WTC11 (cell line): ENCODE results near the gene RAC3.

Experiments used
- ATF2 ChIP-seq: sonication (generic); formaldehyde crosslinking; IDR thresholded peaks from 2 replicates; pipeline ENCODE4 v1.8.1; 2022; ENCODE audit warnings: low read depth, missing genetic modification reagents, borderline replicate concordance
- CREB1 ChIP-seq: sonication (generic); formaldehyde crosslinking; IDR thresholded peaks from 2 replicates; pipeline ENCODE4 v1.8.0; 2023; ENCODE audit warnings: mild to moderate bottlenecking, missing genetic modification reagents
- CREM ChIP-seq: sonication (generic); formaldehyde crosslinking; IDR thresholded peaks from 2 replicates; pipeline ENCODE4 v1.8.1; 2022; ENCODE audit warnings: mild to moderate bottlenecking, missing genetic modification reagents, moderate library complexity
- CTCF ChIP-seq: fragments of 200-600 bp; IDR thresholded peaks from 2 replicates; pipeline ENCODE4 v1.8.0; 2022; ENCODE audit warnings: antibody characterized with exemption
- HMGXB4 ChIP-seq: sonication (generic); formaldehyde crosslinking; IDR thresholded peaks from 2 replicates; pipeline ENCODE4 v1.8.1; 2023; ENCODE audit warnings: mild to moderate bottlenecking, moderate library complexity, missing genetic modification reagents
- JAZF1 ChIP-seq: fragments of 250-450 bp; sonication (Bioruptor Pico); IDR thresholded peaks from 2 replicates; pipeline ENCODE4 v1.9.0; 2021; ENCODE audit warnings: moderate library complexity, mild to moderate bottlenecking, inconsistent platforms
- NFYB ChIP-seq: sonication (generic); formaldehyde crosslinking; conservative IDR thresholded peaks from 2 replicates; pipeline ENCODE4 v1.8.0; 2022; ENCODE audit warnings: low read depth, missing genetic modification reagents
- SMAD3 ChIP-seq: sonication (generic); formaldehyde crosslinking; IDR thresholded peaks from 2 replicates; pipeline ENCODE4 v1.8.0; 2022; ENCODE audit warnings: missing genetic modification reagents, mild to moderate bottlenecking, borderline replicate concordance
- ZBTB21 ChIP-seq: sonication (generic); formaldehyde crosslinking; IDR thresholded peaks from 2 replicates; pipeline ENCODE4 v1.8.1; 2023; ENCODE audit warnings: mild to moderate bottlenecking, missing genetic modification reagents, borderline replicate concordance
- ZNF138 ChIP-seq: sonication (generic); formaldehyde crosslinking; conservative IDR thresholded peaks from 2 replicates; pipeline ENCODE4 v1.8.1; 2022; ENCODE audit warnings: mild to moderate bottlenecking, moderate library complexity, missing genetic modification reagents
- ZNF396 ChIP-seq: fragments of 250-450 bp; sonication (Bioruptor Pico); IDR thresholded peaks from 2 replicates; pipeline ENCODE4 v1.8.0; 2021; ENCODE audit warnings: mild to moderate bottlenecking, moderate library complexity, borderline replicate concordance
- TF ChIP-seq, protein P1 (sequence below): sonication (generic); formaldehyde crosslinking; IDR thresholded peaks from 2 replicates; pipeline ENCODE4 v1.8.0; 2022; ENCODE audit warnings: mild to moderate bottlenecking, missing genetic modification reagents
- TF ChIP-seq, protein P2 (sequence below): sonication (generic); formaldehyde crosslinking; IDR thresholded peaks from 2 replicates; pipeline ENCODE4 v1.8.0; 2022; ENCODE audit warnings: mild to moderate bottlenecking, missing genetic modification reagents
- TF ChIP-seq, protein P3 (sequence below): sonication (generic); formaldehyde crosslinking; IDR thresholded peaks from 2 replicates; pipeline ENCODE4 v1.8.0; 2022; ENCODE audit warnings: missing genetic modification reagents

GRCh38 chr17:82029391-82029790, 2.1 kb upstream of the RAC3 start:
- TF ChIP-seq CTCF (no peak), CREB1 (no peak), HMGXB4 (CRISPR knock-in tag) (no peak), JAZF1 (CRISPR knock-in tag) (no peak), ZNF138 (CRISPR knock-in tag) (no peak), ZNF396 (CRISPR knock-in tag) (no peak), CREM (CRISPR knock-in tag) (no peak), ATF2 (no peak), SMAD3 (CRISPR knock-in tag) (no peak), ZBTB21 (CRISPR knock-in tag) (no peak), NFYB (CRISPR knock-in tag) (no peak)
- TF ChIP-seq, protein P1, sequence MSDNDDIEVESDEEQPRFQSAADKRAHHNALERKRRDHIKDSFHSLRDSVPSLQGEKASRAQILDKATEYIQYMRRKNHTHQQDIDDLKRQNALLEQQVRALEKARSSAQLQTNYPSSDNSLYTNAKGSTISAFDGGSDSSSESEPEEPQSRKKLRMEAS (CRISPR knock-in tag), result no peak
- TF ChIP-seq, protein P2, sequence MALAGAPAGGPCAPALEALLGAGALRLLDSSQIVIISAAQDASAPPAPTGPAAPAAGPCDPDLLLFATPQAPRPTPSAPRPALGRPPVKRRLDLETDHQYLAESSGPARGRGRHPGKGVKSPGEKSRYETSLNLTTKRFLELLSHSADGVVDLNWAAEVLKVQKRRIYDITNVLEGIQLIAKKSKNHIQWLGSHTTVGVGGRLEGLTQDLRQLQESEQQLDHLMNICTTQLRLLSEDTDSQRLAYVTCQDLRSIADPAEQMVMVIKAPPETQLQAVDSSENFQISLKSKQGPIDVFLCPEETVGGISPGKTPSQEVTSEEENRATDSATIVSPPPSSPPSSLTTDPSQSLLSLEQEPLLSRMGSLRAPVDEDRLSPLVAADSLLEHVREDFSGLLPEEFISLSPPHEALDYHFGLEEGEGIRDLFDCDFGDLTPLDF (CRISPR knock-in tag), result no peak
- TF ChIP-seq, protein P3, sequence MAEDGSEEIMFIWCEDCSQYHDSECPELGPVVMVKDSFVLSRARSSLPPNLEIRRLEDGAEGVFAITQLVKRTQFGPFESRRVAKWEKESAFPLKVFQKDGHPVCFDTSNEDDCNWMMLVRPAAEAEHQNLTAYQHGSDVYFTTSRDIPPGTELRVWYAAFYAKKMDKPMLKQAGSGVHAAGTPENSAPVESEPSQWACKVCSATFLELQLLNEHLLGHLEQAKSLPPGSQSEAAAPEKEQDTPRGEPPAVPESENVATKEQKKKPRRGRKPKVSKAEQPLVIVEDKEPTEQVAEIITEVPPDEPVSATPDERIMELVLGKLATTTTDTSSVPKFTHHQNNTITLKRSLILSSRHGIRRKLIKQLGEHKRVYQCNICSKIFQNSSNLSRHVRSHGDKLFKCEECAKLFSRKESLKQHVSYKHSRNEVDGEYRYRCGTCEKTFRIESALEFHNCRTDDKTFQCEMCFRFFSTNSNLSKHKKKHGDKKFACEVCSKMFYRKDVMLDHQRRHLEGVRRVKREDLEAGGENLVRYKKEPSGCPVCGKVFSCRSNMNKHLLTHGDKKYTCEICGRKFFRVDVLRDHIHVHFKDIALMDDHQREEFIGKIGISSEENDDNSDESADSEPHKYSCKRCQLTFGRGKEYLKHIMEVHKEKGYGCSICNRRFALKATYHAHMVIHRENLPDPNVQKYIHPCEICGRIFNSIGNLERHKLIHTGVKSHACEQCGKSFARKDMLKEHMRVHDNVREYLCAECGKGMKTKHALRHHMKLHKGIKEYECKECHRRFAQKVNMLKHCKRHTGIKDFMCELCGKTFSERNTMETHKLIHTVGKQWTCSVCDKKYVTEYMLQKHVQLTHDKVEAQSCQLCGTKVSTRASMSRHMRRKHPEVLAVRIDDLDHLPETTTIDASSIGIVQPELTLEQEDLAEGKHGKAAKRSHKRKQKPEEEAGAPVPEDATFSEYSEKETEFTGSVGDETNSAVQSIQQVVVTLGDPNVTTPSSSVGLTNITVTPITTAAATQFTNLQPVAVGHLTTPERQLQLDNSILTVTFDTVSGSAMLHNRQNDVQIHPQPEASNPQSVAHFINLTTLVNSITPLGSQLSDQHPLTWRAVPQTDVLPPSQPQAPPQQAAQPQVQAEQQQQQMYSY (CRISPR knock-in tag), result no peak
